ENCODE data around the gene MAGEC3.

DNA sequence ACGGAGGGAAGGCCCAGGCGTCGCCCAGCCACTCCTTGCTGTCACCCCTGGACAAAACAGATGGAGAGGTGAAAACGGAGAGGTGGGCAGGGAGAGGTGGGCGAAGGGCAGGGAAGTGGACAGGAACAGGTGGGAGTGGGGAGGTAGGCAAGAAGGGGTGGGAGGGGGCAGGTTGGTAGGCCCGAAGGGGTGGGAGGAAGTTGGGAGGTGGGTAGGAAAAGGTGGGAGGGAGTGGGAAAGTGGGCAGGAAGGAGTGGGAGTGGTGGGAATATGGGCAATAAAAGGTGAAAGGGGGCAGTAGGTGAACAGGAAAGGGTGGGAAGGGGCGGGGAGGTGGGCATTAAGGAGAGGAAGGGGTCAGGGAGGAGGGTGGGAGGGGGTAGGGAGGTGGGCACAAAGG, 56.6 kb downstream of the MAGEC3 start:
- TF ChIP-seq CTCF (IDR thresholded peaks at IDR 0.05) (no peak), EP300 (IDR thresholded peaks at IDR 0.05) (no peak), POLR2A (IDR thresholded peaks at IDR 0.05) (no peak), POLR2AphosphoS5 (IDR thresholded peaks at IDR 0.05) (no peak)
